Nephron (organoid): ENCODE data around the gene SEL1L3.
A peak's percentile ranks its signal among the peaks of the same experiment; 100 is the strongest.

Experiments used
- H3K27ac Mint-ChIP-seq, 3 experiments: 2 replicates each; pipeline ENCODE4 v1.8.0; 2020; ENCODE audit warnings: mixed read lengths in 3 of 3, mild to moderate bottlenecking in 2 of 3, moderate library complexity in 1 of 3
- H3K27me3 Mint-ChIP-seq: 2 replicates; pipeline ENCODE4 v1.8.0; 2021; ENCODE audit warnings: low read depth, mild to moderate bottlenecking, moderate library complexity, mixed read lengths
- H3K36me3 Mint-ChIP-seq: 2 replicates; pipeline ENCODE4 v1.8.0; 2020; ENCODE audit warnings: low read depth, mixed read lengths
- H3K4me1 Mint-ChIP-seq: 2 replicates; pipeline ENCODE4 v1.8.0; 2020; ENCODE audit warnings: mixed read lengths
- H3K4me3 Mint-ChIP-seq, 3 experiments: 2 replicates each; pipeline ENCODE4 v1.8.0; 2020; ENCODE audit warnings: mild to moderate bottlenecking in 3 of 3, mixed read lengths in 3 of 3, moderate library complexity in 2 of 3
- H3K9me3 Mint-ChIP-seq: 2 replicates; pipeline ENCODE4 v1.8.0; 2020; ENCODE audit warnings: mixed read lengths
- CTCF ChIP-seq, 3 experiments: fragments of 200-600 bp; sonication (generic); IDR thresholded peaks; one replicate each; pipeline ENCODE4 v1.5.0; 2021; ENCODE audit warnings: antibody characterized with exemption in 3 of 3; ENCODE audit not compliant: unreplicated experiment in 3 of 3

The SEL1L3 gene

GRCh38 chr4:25767877-25768725 is 94.7 kb downstream of the SEL1L3 start:
- no peaks in the 10 kb centered on the region for H3K9me3 Mint-ChIP-seq
- peaks cover 43% of the 10 kb centered on the region for H3K4me1 Mint-ChIP-seq
- TF ChIP-seq CTCF (IDR thresholded peaks at IDR 0.05; ENCODE audit: unreplicated experiment in 3 of 3): peak; percentile 88 to 96 (median 92)
- peak overlapping the region in 2 of 3 experiments; percentile 15 to 57 for H3K27ac Mint-ChIP-seq
- H3K27me3 Mint-ChIP-seq: peaks cover 3% of the 10 kb centered on the region
- no peaks in the 10 kb centered on the region for H3K36me3 Mint-ChIP-seq
- no peak overlapping the region for H3K4me3 Mint-ChIP-seq

GRCh38 chr4:25760518-25761157 is 102.2 kb downstream of the SEL1L3 start:
- Mint-ChIP-seq H3K4me1 (no peaks in the 10 kb centered on the region), H3K36me3 (no peaks in the 10 kb centered on the region), H3K4me3 (no peak overlapping the region), H3K9me3 (no peaks in the 10 kb centered on the region), H3K27ac (no peak overlapping the region), H3K27me3 (peaks cover 3% of the 10 kb centered on the region)
- TF ChIP-seq CTCF (IDR thresholded peaks at IDR 0.05; ENCODE audit: unreplicated experiment in 3 of 3): no peak

- peaks cover 3% of the 10 kb centered on the region for H3K27me3 Mint-ChIP-seq
- H3K9me3 Mint-ChIP-seq: no peaks in the 10 kb centered on the region
- H3K36me3 Mint-ChIP-seq: no peaks in the 10 kb centered on the region
- no peak overlapping the region for H3K27ac Mint-ChIP-seq
- no peak overlapping the region for H3K4me3 Mint-ChIP-seq
- TF ChIP-seq CTCF (IDR thresholded peaks at IDR 0.05; ENCODE audit: unreplicated experiment in 3 of 3): no peak
- H3K4me1 Mint-ChIP-seq: no peaks in the 10 kb centered on the region
These were observed 102.7 kb downstream of the SEL1L3 start for GRCh38 chr4:25760048-25760447.

- peaks cover 3% of the 10 kb centered on the region for H3K27me3 Mint-ChIP-seq
- no peak overlapping the region for H3K4me3 Mint-ChIP-seq
- H3K36me3 Mint-ChIP-seq: no peaks in the 10 kb centered on the region
- no peaks in the 10 kb centered on the region for H3K4me1 Mint-ChIP-seq
- no peak overlapping the region for H3K27ac Mint-ChIP-seq
- TF ChIP-seq CTCF (IDR thresholded peaks at IDR 0.05; ENCODE audit: unreplicated experiment in 3 of 3): no peak
- H3K9me3 Mint-ChIP-seq: no peaks in the 10 kb centered on the region
These were observed 103.7 kb downstream of the SEL1L3 start for GRCh38 chr4:25759101-25759500.

- Mint-ChIP-seq H3K27me3 (no peaks in the 10 kb centered on the region), H3K27ac (no peak overlapping the region), H3K4me1 (no peaks in the 10 kb centered on the region), H3K36me3 (no peaks in the 10 kb centered on the region), H3K4me3 (no peak overlapping the region), H3K9me3 (no peaks in the 10 kb centered on the region)
- no peak for TF ChIP-seq CTCF (IDR thresholded peaks at IDR 0.05; ENCODE audit: unreplicated experiment in 3 of 3)
These were observed 105.3 kb downstream of the SEL1L3 start for GRCh38 chr4:25757452-25757851.
